ENCODE results near the gene SLC5A4. TPM values are rescaled to one million over a fixed set of nuclear protein-coding genes. Genes with fewer than 3 reads are reported as not detected.

SLC5A4 gene
- total and polyA plus RNA-seq, 7 donors: 0.03 to 0.45 (median 0.19) TPM; not detected in 4

- Histone ChIP-seq H3K4me1 (no peaks in the 10 kb centered on the region), H3K9me3 (no peaks in the 10 kb centered on the region), H3K36me3 (ENCODE audit: insufficient read depth in 1 of 2, low read depth in 1 of 2) (no peaks in the 10 kb centered on the region), H3K27ac (no peak overlapping the region), H3K27me3 (ENCODE audit: insufficient read depth in 3 of 3, low read length in 2 of 3) (peaks cover 0 to 5% (median 0%) of the 10 kb centered on the region in 3 donors), H3K4me3 (no peak overlapping the region)
- no peak for TF ChIP-seq CTCF (IDR thresholded peaks at IDR 0.05)
- DNase-seq (no peak), ATAC-seq (no peak)
- WGBS, 3 donors: 62 to 75% (median 73%) methylated on average over 7 of the region's 7 CpGs
- intact Hi-C loops (cut with DNase I): no loop called here
These were observed 44.1 kb downstream of the SLC5A4 start for GRCh38 chr22:32211011-32211410.

GRCh38 chr22:32208681-32209080 lies 46.5 kb downstream of the SLC5A4 start:
- Histone ChIP-seq H3K27ac (no peak overlapping the region), H3K4me3 (no peak overlapping the region), H3K27me3 (ENCODE audit: insufficient read depth in 3 of 3, low read length in 2 of 3) (peaks cover 0 to 11% (median 2%) of the 10 kb centered on the region in 3 donors), H3K4me1 (no peaks in the 10 kb centered on the region), H3K36me3 (ENCODE audit: insufficient read depth in 1 of 2, low read depth in 1 of 2) (no peaks in the 10 kb centered on the region), H3K9me3 (no peaks in the 10 kb centered on the region)
- no peak for TF ChIP-seq CTCF (IDR thresholded peaks at IDR 0.05)
- no peak for ATAC-seq
- intact Hi-C loops (cut with DNase I): loop anchor here in 1 of 2 donors (10.0 kb wide), 1 partner anchor 234 kb away; no protein-coding TSS in a partner anchor
- WGBS, 3 donors: 59 to 82% (median 70%) methylated on average over 3 of the region's 3 CpGs
- no peak for DNase-seq

- ATAC-seq: no peak
- no peaks in the 10 kb centered on the region for H3K36me3 ChIP-seq (ENCODE audit: insufficient read depth in 1 of 2, low read depth in 1 of 2)
- H3K27ac ChIP-seq: no peak overlapping the region
- peaks cover 0 to 15% (median 5%) of the 10 kb centered on the region in 3 donors for H3K27me3 ChIP-seq (ENCODE audit: insufficient read depth in 3 of 3, low read length in 2 of 3)
- WGBS, 3 donors: 78 to 89% (median 89%) methylated on average over 4 of the region's 4 CpGs
- intact Hi-C loops (cut with DNase I): loop anchor here in 1 of 2 donors (10.0 kb wide), 1 partner anchor 233 kb away; no protein-coding TSS in a partner anchor
- no peak for TF ChIP-seq CTCF (IDR thresholded peaks at IDR 0.05)
- no peak overlapping the region for H3K4me3 ChIP-seq
- no peaks in the 10 kb centered on the region for H3K9me3 ChIP-seq
- DNase-seq: no peak
- no peaks in the 10 kb centered on the region for H3K4me1 ChIP-seq
These were observed 47.1 kb downstream of the SLC5A4 start for GRCh38 chr22:32207971-32208480.

- no peaks in the 10 kb centered on the region for H3K36me3 ChIP-seq (ENCODE audit: insufficient read depth in 1 of 2, low read depth in 1 of 2)
- peak; percentile 27 for TF ChIP-seq CTCF (IDR thresholded peaks at IDR 0.05)
- no peak overlapping the region for H3K27ac ChIP-seq
- peaks cover 0 to 18% (median 5%) of the 10 kb centered on the region in 3 donors for H3K27me3 ChIP-seq (ENCODE audit: insufficient read depth in 3 of 3, low read length in 2 of 3)
- no peaks in the 10 kb centered on the region for H3K9me3 ChIP-seq
- H3K4me3 ChIP-seq: no peak overlapping the region
- no peak for ATAC-seq
- no peak for DNase-seq
- intact Hi-C loops (cut with DNase I): loop anchor here in 1 of 2 donors (10.0 kb wide), 1 partner anchor 232 kb away; no protein-coding TSS in a partner anchor
- H3K4me1 ChIP-seq: no peaks in the 10 kb centered on the region
- 78 to 86% (median 80%) methylated on average over 22 of the region's 22 CpGs for WGBS, 3 donors
These were observed 48.1 kb downstream of the SLC5A4 start for GRCh38 chr22:32206774-32207758.
